Astrocyte of the cerebellum (primary cell): ENCODE data around the gene C12orf56.
"Not testable (repeated sequence)": the region's sequence is repeated elsewhere in the genome, so short reads cannot be mapped to it uniquely, and the experiment has no call there.

Source experiments
- DNase-seq: peaks from one replicate; pipeline ENCODE4 v3.0.0-alpha.2; 2011; ENCODE audit warnings: low read depth
- H3K4me3 ChIP-seq: 2 replicates; pipeline ENCODE4 v1.5.1; 2011; ENCODE audit warnings: mild to moderate bottlenecking, low read depth, low read length, moderate library complexity
- in situ Hi-C: cut with HindIII; loops from 2 replicates; pipeline ENCODE4 v1.10.0; 2017; ENCODE audit warnings: low sequenced_read_pairs
- TF ChIP-seq, protein P1 (sequence below): IDR thresholded peaks from 2 replicates; pipeline ENCODE4 v1.5.1; 2012; ENCODE audit warnings: low read length, low read depth, moderate library complexity, mild to moderate bottlenecking; ENCODE audit errors: missing control alignments

C12orf56 gene

DNA sequence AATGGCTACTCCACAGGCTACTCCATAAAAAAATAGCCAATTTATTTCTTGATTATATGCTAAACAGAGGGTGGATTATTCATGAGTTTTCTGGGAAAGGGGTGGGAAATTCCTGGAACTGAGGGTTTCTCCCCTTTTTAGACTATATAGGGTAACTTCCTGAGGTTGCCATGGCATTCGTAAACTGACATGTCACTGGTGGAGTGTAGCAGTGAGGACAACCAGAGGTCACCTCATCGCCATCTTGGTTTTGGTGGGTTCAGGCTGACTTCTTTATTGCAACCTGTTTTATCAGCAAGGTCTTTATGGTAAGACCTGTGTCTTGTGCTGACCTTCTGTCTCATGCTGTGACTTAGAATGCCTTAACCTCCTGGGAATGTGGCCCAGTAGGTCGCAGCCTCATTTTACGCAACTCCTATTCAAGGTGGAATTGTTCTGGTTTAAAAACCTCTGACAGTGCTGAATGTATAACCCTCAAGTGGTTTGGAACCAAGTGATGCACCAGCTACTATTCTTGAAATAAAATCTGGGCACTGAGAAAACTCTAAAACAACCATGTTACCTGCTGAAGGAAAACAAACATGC lies 27.7 kb downstream of the C12orf56 start:
- no peak for DNase-seq
- no peak overlapping the region for H3K4me3 ChIP-seq
- TF ChIP-seq, protein P1, sequence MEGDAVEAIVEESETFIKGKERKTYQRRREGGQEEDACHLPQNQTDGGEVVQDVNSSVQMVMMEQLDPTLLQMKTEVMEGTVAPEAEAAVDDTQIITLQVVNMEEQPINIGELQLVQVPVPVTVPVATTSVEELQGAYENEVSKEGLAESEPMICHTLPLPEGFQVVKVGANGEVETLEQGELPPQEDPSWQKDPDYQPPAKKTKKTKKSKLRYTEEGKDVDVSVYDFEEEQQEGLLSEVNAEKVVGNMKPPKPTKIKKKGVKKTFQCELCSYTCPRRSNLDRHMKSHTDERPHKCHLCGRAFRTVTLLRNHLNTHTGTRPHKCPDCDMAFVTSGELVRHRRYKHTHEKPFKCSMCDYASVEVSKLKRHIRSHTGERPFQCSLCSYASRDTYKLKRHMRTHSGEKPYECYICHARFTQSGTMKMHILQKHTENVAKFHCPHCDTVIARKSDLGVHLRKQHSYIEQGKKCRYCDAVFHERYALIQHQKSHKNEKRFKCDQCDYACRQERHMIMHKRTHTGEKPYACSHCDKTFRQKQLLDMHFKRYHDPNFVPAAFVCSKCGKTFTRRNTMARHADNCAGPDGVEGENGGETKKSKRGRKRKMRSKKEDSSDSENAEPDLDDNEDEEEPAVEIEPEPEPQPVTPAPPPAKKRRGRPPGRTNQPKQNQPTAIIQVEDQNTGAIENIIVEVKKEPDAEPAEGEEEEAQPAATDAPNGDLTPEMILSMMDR, result no peak
- in situ Hi-C loops, result no loop called here

DNA sequence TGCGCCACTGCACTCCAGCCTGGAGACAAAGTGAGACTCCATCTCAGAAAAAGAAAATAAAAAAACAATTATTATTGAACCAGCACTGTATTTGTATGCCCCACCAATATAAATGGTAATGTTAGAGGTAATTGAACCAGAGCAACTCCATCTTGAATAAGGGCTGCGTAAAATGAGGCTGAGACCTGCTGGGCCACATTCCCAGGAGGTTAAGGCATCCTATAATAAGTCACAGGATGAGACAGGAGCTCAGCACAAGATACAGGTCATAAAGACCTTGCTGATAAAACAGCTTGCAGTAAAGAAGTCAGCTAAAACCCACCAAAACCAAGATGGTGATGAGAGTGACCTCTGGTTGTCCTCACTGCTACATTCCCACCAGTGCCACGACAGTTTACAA lies 29.4 kb downstream of the C12orf56 start:
- DNase-seq, result not testable (repeated sequence)

GRCh38 chr12:64356209-64356608 lies 34.3 kb downstream of the C12orf56 start:
- DNase-seq, in situ Hi-C loops, H3K4me3 ChIP-seq: not testable (repeated sequence)

More for the DNA sequence above, 29.4 kb downstream of the C12orf56 start:
- in situ Hi-C loops, H3K4me3 ChIP-seq: not testable (repeated sequence)

GRCh38 chr12:64352181-64352580 lies 38.4 kb downstream of the C12orf56 start:
- TF ChIP-seq, protein P1, result no peak
- in situ Hi-C loops, result no loop called here
- no peak overlapping the region for H3K4me3 ChIP-seq
- no peak for DNase-seq

- in situ Hi-C loops, result no loop called here
- H3K4me3 ChIP-seq, result no peak overlapping the region
- DNase-seq, result no peak
- TF ChIP-seq, protein P1, result no peak
Measured at GRCh38 chr12:64351265-64351664, 39.3 kb downstream of the C12orf56 start.

DNA sequence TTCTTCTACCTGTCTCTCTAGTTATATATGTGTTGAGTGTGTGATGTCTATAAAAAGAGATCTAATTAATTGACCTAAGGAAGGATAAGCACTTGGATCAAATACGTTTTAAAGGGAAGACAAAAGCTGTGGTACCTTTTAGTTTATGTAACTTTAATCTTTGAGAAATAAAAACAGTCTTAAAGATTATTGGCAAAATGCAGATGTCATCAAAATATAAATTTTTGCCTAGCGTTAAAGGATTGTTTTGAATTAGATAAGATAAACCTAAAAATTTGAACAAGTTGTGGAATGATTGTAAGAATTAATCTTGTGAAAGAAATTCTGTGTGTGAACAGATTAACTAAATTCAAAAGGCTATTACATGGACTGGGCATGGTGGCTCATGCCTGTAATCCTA lies 42.9 kb downstream of the C12orf56 start:
- TF ChIP-seq, protein P1, result no peak
- no peak overlapping the region for H3K4me3 ChIP-seq
- in situ Hi-C loops, result no loop called here
- DNase-seq, result no peak

GRCh38 chr12:64344631-64345030 lies 45.9 kb downstream of the C12orf56 start:
- H3K4me3 ChIP-seq, DNase-seq, in situ Hi-C loops: not testable (repeated sequence)

DNA sequence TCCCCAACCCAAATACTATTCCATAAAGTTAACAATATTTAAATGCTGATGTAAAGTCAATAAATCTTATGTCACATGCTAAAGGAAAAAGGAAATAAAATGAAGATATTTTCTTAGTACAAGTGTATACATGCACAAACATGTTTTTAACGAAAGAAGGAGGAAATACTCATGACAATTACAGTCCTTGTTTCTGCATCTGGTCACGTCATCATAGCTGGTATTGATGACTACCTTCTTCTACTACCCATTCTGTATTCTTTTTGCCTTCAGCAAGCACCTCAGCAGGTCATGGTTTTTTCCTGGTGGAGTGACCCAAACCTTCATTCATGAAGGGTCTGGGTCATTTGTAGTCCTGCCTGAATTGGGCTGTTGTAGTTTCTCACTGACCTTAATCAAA lies 50.0 kb downstream of the C12orf56 start:
- in situ Hi-C loops, DNase-seq, H3K4me3 ChIP-seq: not testable (repeated sequence)

DNA sequence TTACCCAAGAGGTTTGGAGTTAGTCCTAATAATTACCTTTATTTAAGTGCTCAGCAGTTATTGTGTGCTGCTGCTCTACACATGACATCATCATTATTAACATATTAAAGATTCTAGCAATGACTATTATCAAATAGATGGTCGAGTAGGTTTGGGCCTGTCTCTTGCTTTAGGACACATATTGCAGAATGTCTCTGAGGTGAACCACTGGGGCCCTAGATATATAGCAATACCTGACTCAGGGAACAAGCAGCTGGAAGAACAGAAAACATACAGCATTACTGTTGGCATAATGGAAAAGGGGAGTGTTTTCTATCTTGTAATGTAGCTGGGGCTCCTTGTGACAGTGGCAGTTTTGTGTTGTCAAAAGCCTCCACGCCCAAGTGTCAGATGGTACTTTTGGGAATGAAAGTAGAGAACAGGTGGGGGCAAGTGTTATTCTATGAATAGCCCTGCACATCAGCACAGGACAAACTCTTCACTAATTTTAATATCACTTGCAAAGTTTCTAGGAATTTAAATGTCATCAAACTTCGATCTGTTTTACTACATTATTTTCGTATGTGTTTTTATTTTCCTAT lies 54.6 kb downstream of the C12orf56 start:
- no peak for DNase-seq
- in situ Hi-C loops, result no loop called here
- H3K4me3 ChIP-seq, result no peak overlapping the region
- TF ChIP-seq, protein P1, result no peak
